SK-N-SH treated with all-trans-retinoic acid at 6 μM for 48 hours (cell line): ENCODE results near the gene PIP5K1C.
A peak's percentile ranks its signal among the peaks of the same experiment; 100 is the strongest.

Source experiments
- ATAC-seq: fragments of 200-7000 bp; cut with Tn5 transposase; 3 replicates; pipeline ENCODE4 v1.9.1; 2020; ENCODE audit warnings: mild to moderate bottlenecking, moderate library complexity
- ARNTL ChIP-seq: fragments of 450-650 bp; formaldehyde crosslinking; IDR thresholded peaks from 2 replicates; pipeline ENCODE4 v1.5.0; 2020; ENCODE audit warnings: low read depth, mild to moderate bottlenecking, moderate library complexity, borderline replicate concordance
- BACH2 ChIP-seq: fragments of 250-450 bp; sonication (Bioruptor Pico); IDR thresholded peaks from 2 replicates; pipeline ENCODE4 v1.9.0; 2021; ENCODE audit warnings: mild to moderate bottlenecking, borderline replicate concordance
- CSDC2 ChIP-seq: fragments of 250-450 bp; sonication (Bioruptor Pico); IDR thresholded peaks from 2 replicates; pipeline ENCODE4 v1.5.0; 2020; ENCODE audit warnings: mild to moderate bottlenecking, moderate library complexity
- CSRNP3 ChIP-seq: fragments of 250-450 bp; sonication (Bioruptor Pico); IDR thresholded peaks from 2 replicates; pipeline ENCODE4 v1.5.1; 2021; ENCODE audit warnings: mild to moderate bottlenecking, moderate library complexity
- ESRRG ChIP-seq: fragments of 250-450 bp; sonication (Bioruptor Pico); IDR thresholded peaks from 2 replicates; pipeline ENCODE4 v1.6.1; 2021; ENCODE audit warnings: mild to moderate bottlenecking
- GLIS3 ChIP-seq: fragments of 250-450 bp; sonication (Bioruptor Pico); IDR thresholded peaks from 2 replicates; pipeline ENCODE4 v1.5.0; 2020; ENCODE audit warnings: mild to moderate bottlenecking, moderate library complexity
- ISL1 ChIP-seq: fragments of 250-450 bp; sonication (Bioruptor Pico); IDR thresholded peaks from 2 replicates; pipeline ENCODE4 v2.1.2; 2022; ENCODE audit warnings: mild to moderate bottlenecking, moderate library complexity
- OSR1 ChIP-seq: fragments of 250-450 bp; sonication (Bioruptor Pico); IDR thresholded peaks from 2 replicates; pipeline ENCODE4 v1.8.0; 2022; ENCODE audit warnings: moderate library complexity, mild to moderate bottlenecking, inconsistent platforms
- POU6F1 ChIP-seq: fragments of 250-450 bp; sonication (Bioruptor Pico); IDR thresholded peaks from 2 replicates; pipeline ENCODE4 v1.8.0; 2021; ENCODE audit warnings: low read depth, mild to moderate bottlenecking, moderate library complexity, borderline replicate concordance
- RARB ChIP-seq: fragments of 250-450 bp; sonication (Bioruptor Pico); IDR thresholded peaks from 2 replicates; pipeline ENCODE4 v1.8.0; 2021; ENCODE audit warnings: mild to moderate bottlenecking, moderate library complexity
- SNAI2 ChIP-seq: fragments of 250-450 bp; sonication (Bioruptor Pico); IDR thresholded peaks from 2 replicates; pipeline ENCODE4 v1.5.0; 2020; ENCODE audit warnings: mild to moderate bottlenecking, moderate library complexity
- TCF4 ChIP-seq: fragments of 250-450 bp; sonication (Bioruptor Pico); IDR thresholded peaks from 2 replicates; pipeline ENCODE4 v1.8.0; 2021; ENCODE audit warnings: mild to moderate bottlenecking, moderate library complexity, borderline replicate concordance
- TOX ChIP-seq: fragments of 250-450 bp; sonication (Bioruptor Pico); IDR thresholded peaks from 2 replicates; pipeline ENCODE4 v1.8.0; 2021; ENCODE audit warnings: mild to moderate bottlenecking, moderate library complexity, borderline replicate concordance
- TSHZ2 ChIP-seq: fragments of 250-450 bp; sonication (Bioruptor Pico); IDR thresholded peaks from 2 replicates; pipeline ENCODE4 v1.5.0; 2020; ENCODE audit warnings: mild to moderate bottlenecking, moderate library complexity
- ZC3H10 ChIP-seq: fragments of 250-450 bp; sonication (Bioruptor Pico); IDR thresholded peaks from 2 replicates; pipeline ENCODE4 v1.5.1; 2021; ENCODE audit warnings: mild to moderate bottlenecking, moderate library complexity
- ZFP3 ChIP-seq: fragments of 250-450 bp; sonication (Bioruptor Pico); IDR thresholded peaks from 2 replicates; pipeline ENCODE4 v1.5.0; 2020; ENCODE audit warnings: mild to moderate bottlenecking, moderate library complexity
- ZFP30 ChIP-seq: fragments of 450-650 bp; formaldehyde crosslinking; IDR thresholded peaks from 2 replicates; pipeline ENCODE4 v1.5.0; 2022; ENCODE audit warnings: mild to moderate bottlenecking, moderate library complexity
- ZNF565 ChIP-seq: fragments of 450-650 bp; formaldehyde crosslinking; conservative IDR thresholded peaks from 2 replicates; pipeline ENCODE4 v1.5.0; 2020; ENCODE audit warnings: low read depth, mild to moderate bottlenecking, moderate library complexity
- ZNF70 ChIP-seq: fragments of 450-650 bp; formaldehyde crosslinking; IDR thresholded peaks from 2 replicates; pipeline ENCODE4 v1.5.0; 2020; ENCODE audit warnings: mild to moderate bottlenecking, moderate library complexity
- ZNF8 ChIP-seq: fragments of 450-650 bp; formaldehyde crosslinking; IDR thresholded peaks from 2 replicates; pipeline ENCODE4 v1.5.0; 2020; ENCODE audit warnings: mild to moderate bottlenecking, moderate library complexity
- TF ChIP-seq, protein P1 (sequence below): fragments of 250-450 bp; sonication (Bioruptor Pico); IDR thresholded peaks from 2 replicates; pipeline ENCODE4 v1.8.0; 2020; ENCODE audit warnings: mild to moderate bottlenecking, moderate library complexity, borderline replicate concordance
- TF ChIP-seq, protein P2 (sequence below): fragments of 250-450 bp; sonication (Bioruptor Pico); IDR thresholded peaks from 2 replicates; pipeline ENCODE4 v1.5.1; 2020; ENCODE audit warnings: low read depth, mild to moderate bottlenecking, moderate library complexity

The PIP5K1C gene

DNA sequence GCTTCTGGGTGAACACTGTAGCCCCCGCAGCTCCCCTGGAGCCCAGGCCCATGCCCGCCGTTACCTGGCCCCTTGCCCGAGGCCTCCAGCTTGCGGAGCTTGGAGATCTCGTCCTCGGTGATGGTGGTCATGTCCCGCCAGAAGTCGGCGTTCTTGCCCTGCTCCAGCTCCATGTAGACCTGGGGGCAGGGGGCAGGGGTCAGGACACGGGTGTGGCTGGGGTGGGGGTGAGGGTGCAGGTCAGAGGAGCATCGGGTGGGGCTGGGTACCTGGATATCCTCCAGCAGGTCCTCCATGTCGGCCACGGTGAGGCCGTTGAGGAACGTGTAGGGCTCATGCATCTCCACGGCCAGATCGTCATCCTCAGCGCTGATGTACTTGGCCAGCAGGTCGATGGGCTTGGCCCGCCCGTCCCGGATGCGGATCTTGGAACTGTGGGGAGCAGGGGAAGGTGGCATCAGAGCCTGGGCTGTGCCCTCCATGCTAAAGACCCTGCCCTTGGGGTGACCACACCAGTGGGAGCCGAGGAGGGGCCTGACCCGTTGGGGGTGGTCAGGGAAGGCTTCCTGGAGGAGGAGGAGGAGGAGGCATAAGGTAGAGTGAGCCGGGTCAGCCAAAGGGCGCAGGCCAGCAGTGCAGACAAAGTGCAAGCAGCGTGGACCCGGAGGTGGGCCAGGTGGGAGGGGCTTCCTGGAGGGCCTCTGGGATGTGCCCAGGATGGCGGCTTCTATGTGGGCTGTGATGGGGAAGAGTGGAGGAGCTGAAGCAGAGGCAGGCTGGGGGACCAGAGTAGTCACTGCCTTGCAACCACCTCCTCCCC, 81.2 kb downstream of the PIP5K1C start:
- no peak for TF ChIP-seq ISL1
- no peak for TF ChIP-seq ZC3H10
- TF ChIP-seq TCF4 (CRISPR knock-in tag): no peak
- no peak for TF ChIP-seq CSDC2 (CRISPR knock-in tag)
- no peak for TF ChIP-seq TOX (CRISPR knock-in tag)
- no peak for TF ChIP-seq RARB (CRISPR knock-in tag)
- no peak for TF ChIP-seq SNAI2
- no peak for TF ChIP-seq OSR1 (CRISPR knock-in tag)
- no peak for TF ChIP-seq TSHZ2 (CRISPR knock-in tag)
- TF ChIP-seq ZNF70 (CRISPR knock-in tag): no peak
- no peak for TF ChIP-seq ARNTL (CRISPR knock-in tag)
- TF ChIP-seq, protein P1, sequence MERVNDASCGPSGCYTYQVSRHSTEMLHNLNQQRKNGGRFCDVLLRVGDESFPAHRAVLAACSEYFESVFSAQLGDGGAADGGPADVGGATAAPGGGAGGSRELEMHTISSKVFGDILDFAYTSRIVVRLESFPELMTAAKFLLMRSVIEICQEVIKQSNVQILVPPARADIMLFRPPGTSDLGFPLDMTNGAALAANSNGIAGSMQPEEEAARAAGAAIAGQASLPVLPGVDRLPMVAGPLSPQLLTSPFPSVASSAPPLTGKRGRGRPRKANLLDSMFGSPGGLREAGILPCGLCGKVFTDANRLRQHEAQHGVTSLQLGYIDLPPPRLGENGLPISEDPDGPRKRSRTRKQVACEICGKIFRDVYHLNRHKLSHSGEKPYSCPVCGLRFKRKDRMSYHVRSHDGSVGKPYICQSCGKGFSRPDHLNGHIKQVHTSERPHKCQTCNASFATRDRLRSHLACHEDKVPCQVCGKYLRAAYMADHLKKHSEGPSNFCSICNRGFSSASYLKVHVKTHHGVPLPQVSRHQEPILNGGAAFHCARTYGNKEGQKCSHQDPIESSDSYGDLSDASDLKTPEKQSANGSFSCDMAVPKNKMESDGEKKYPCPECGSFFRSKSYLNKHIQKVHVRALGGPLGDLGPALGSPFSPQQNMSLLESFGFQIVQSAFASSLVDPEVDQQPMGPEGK (CRISPR knock-in tag): no peak
- TF ChIP-seq ESRRG (CRISPR knock-in tag): no peak
- TF ChIP-seq, protein P2, sequence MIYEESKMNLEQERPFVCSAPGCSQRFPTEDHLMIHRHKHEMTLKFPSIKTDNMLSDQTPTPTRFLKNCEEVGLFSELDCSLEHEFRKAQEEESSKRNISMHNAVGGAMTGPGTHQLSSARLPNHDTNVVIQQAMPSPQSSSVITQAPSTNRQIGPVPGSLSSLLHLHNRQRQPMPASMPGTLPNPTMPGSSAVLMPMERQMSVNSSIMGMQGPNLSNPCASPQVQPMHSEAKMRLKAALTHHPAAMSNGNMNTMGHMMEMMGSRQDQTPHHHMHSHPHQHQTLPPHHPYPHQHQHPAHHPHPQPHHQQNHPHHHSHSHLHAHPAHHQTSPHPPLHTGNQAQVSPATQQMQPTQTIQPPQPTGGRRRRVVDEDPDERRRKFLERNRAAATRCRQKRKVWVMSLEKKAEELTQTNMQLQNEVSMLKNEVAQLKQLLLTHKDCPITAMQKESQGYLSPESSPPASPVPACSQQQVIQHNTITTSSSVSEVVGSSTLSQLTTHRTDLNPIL (CRISPR knock-in tag): no peak
- TF ChIP-seq ZNF8: no peak
- ATAC-seq: no peak; the same call in 2 of the 3 replicates

GRCh38 chr19:3618144-3618810, 82.0 kb downstream of the PIP5K1C start:
- peak; percentile 84 for ATAC-seq
- TF ChIP-seq ZFP3 (CRISPR knock-in tag) (no peak), POU6F1 (CRISPR knock-in tag) (no peak), ZNF70 (CRISPR knock-in tag) (no peak), CSRNP3 (CRISPR knock-in tag) (no peak), TSHZ2 (CRISPR knock-in tag) (no peak), GLIS3 (CRISPR knock-in tag) (no peak), ESRRG (CRISPR knock-in tag) (no peak), OSR1 (CRISPR knock-in tag) (no peak), ZFP30 (CRISPR knock-in tag) (no peak), SNAI2 (no peak), ISL1 (no peak), ZNF8 (no peak), ZNF565 (CRISPR knock-in tag) (no peak), ARNTL (CRISPR knock-in tag) (no peak), BACH2 (CRISPR knock-in tag) (no peak), TOX (CRISPR knock-in tag) (no peak)
- TF ChIP-seq, protein P1 (CRISPR knock-in tag): no peak
- TF ChIP-seq, protein P2 (CRISPR knock-in tag): no peak
